Pancreas (tissue), 10 donors: ENCODE data around the gene OSBPL10. TPM values are rescaled to one million over a fixed set of nuclear protein-coding genes. Genes with fewer than 3 reads are reported as not detected.

Experiments
- ATAC-seq, 4 donors: fragments of 200-7000 bp; cut with Tn5 transposase; one replicate each; pipeline versions ENCODE4 v1.8.0 to v1.9.1; 2020; ENCODE audit warnings: mild to moderate bottlenecking in 4 of 4, moderate library complexity in 4 of 4
- DNase-seq, 6 donors: peaks; one replicate each; pipeline ENCODE4 v3.0.0-alpha.2; 2020
- FAIRE-seq: peaks from 2 replicates; lab custom pipeline; 2012; peaks lifted over from hg19 to GRCh38; lab: Jason Lieb, UNC
- H3K27ac ChIP-seq, 4 donors: fragments of 200-600 bp; sonication (generic); 1 replicate in 3 of 4; 2 replicates in 1 of 4; pipeline versions ENCODE4 v1.5.0 to v1.8.0; 2020
- H3K27me3 ChIP-seq, 4 donors: fragments of 200-600 bp; one replicate each; pipeline ENCODE4 v1.8.0; 2021
- H3K36me3 ChIP-seq, 3 donors: fragments of 200-600 bp; sonication (generic) in 1 of 3; one replicate each; pipeline versions ENCODE4 v1.5.0 to v1.8.0; 2020 to 2021
- H3K4me1 ChIP-seq, 3 donors: fragments of 200-600 bp; one replicate each; pipeline ENCODE4 v1.8.0; 2021
- H3K4me3 ChIP-seq, 4 donors: fragments of 200-600 bp; sonication (generic) in 2 of 4; one replicate each; pipeline versions ENCODE4 v1.5.0 to v1.8.0; 2020 to 2021
- H3K9me3 ChIP-seq, 4 donors: fragments of 200-600 bp; one replicate each; pipeline ENCODE4 v1.8.0; 2021
- WGBS, 2 donors: extraction: QIAGEN DNeasy Blood & Tissue Kit; methylation state at CpG; one replicate each; pipeline ENCODE4 v1.1.7; 2013; 5-methylcytosine and 5-hydroxymethylcytosine counted together
- intact Hi-C, 3 donors: fragments of 100-400 bp; cut with DNase I; formaldehyde crosslinking; loops; one replicate each; pipeline versions ENCODE4 v1.11.1 to v1.14.2; 2022
- polyA plus RNA-seq, 2 donors: library from polyadenylated mRNA; stranded (reverse); fragments of 200-250 nt; gene quantifications; one replicate each; pipeline ENCODE4 v1.2.3, GENCODE V29; 2013
- total RNA-seq, 6 donors: library from RNA; stranded (reverse); fragmentation: NEBNext Ultra II Directional in 4 of 6; extraction: Animal tissue kit (Norgen Biotek cat#: 25700) in 4 of 6; gene quantifications; one replicate each; pipeline versions ENCODE4 v1.2.1 to v1.2.4, GENCODE V29; 2021 to 2023
- TF ChIP-seq, protein P1 (sequence below), 4 donors: fragments of 200-600 bp; sonication (generic) in 3 of 4; IDR thresholded peaks; one replicate each; pipeline versions ENCODE4 v1.5.0 to v1.8.0; 2021; ENCODE audit warnings: antibody characterized with exemption in 4 of 4
- donor health status: healthy with polysubstance abuse.
- donor health status: DM: no; HTN: no; CAD: no; lungs with moderate emphysema.
- donor health status: DM: no; HTN: no; CAD: no.
- donor health status: control.
- donor health status: control.
- donor health status: Bipolar disorder and iron deficiency.
- donor health status: DM: yes; HTN: yes; CAD: no.
- donor health status: DM: no; HTN: no; CAD: no.
- donor health status: DM: no; HTN: no; CAD: no.
- donor health status: DM: yes; HTN: yes; CAD: no.

Gene OSBPL10
- total and polyA plus RNA-seq, 8 donors, result 0.57 to 4.0 (median 2.2) TPM

- DNase-seq (no peak), FAIRE-seq (no peak), ATAC-seq (no peak)
- intact Hi-C loops, result no loop called here
- Histone ChIP-seq H3K27me3 (no peaks in the 10 kb centered on the region), H3K9me3 (no peaks in the 10 kb centered on the region), H3K36me3 (no peaks in the 10 kb centered on the region), H3K27ac (no peak overlapping the region), H3K4me1 (peaks cover 0 to 6% (median 0%) of the 10 kb centered on the region in 3 donors), H3K4me3 (no peak overlapping the region)
- 89 to 91% methylated on average over 1 of the region's 1 CpG for WGBS, 2 donors
- TF ChIP-seq, protein P1, sequence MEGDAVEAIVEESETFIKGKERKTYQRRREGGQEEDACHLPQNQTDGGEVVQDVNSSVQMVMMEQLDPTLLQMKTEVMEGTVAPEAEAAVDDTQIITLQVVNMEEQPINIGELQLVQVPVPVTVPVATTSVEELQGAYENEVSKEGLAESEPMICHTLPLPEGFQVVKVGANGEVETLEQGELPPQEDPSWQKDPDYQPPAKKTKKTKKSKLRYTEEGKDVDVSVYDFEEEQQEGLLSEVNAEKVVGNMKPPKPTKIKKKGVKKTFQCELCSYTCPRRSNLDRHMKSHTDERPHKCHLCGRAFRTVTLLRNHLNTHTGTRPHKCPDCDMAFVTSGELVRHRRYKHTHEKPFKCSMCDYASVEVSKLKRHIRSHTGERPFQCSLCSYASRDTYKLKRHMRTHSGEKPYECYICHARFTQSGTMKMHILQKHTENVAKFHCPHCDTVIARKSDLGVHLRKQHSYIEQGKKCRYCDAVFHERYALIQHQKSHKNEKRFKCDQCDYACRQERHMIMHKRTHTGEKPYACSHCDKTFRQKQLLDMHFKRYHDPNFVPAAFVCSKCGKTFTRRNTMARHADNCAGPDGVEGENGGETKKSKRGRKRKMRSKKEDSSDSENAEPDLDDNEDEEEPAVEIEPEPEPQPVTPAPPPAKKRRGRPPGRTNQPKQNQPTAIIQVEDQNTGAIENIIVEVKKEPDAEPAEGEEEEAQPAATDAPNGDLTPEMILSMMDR (IDR thresholded peaks at IDR 0.05), result no peak
Measured at GRCh38 chr3:31673950-31674349, 307.1 kb downstream of the OSBPL10 start.

GRCh38 chr3:31671976-31672375 is 309.1 kb downstream of the OSBPL10 start:
- no peaks in the 10 kb centered on the region for H3K36me3 ChIP-seq
- intact Hi-C loops, result no loop called here
- H3K4me1 ChIP-seq, result peaks cover 0 to 6% (median 0%) of the 10 kb centered on the region in 3 donors
- no peak for DNase-seq
- TF ChIP-seq, protein P1 (IDR thresholded peaks at IDR 0.05), result no peak
- H3K27ac ChIP-seq, result no peak overlapping the region
- no peaks in the 10 kb centered on the region for H3K27me3 ChIP-seq
- H3K9me3 ChIP-seq, result no peaks in the 10 kb centered on the region
- no peak overlapping the region for H3K4me3 ChIP-seq
- no peak for FAIRE-seq
- no peak for ATAC-seq
- WGBS, 2 donors, result 63 to 75% methylated on average over 5 to 6 of the region's 6 CpGs

DNA sequence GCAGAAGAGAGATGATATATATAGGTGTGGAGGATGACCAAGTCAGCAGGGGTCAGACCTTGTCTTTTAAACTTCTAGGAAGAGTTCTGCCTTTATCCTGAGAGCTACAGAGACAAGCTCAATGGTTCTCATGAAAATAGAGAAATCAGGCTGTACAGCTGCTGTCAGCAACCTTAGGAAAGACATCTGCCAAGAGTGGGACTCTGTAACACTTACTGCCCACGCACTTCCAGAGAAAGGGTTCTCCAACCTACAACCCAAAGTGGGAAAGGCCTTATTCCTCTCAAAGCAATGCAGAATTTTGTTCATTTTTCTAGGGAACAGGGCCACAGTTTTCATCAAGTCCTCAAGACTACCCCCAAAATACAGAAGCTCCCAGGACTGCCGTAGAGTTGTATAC is 309.6 kb downstream of the OSBPL10 start:
- Histone ChIP-seq H3K36me3 (no peaks in the 10 kb centered on the region), H3K4me1 (peaks cover 0 to 6% (median 0%) of the 10 kb centered on the region in 3 donors), H3K27ac (no peak overlapping the region), H3K4me3 (no peak overlapping the region), H3K9me3 (no peaks in the 10 kb centered on the region), H3K27me3 (no peaks in the 10 kb centered on the region)
- no peak for DNase-seq
- WGBS, 2 donors, result 88 to 90% methylated on average over 2 of the region's 2 CpGs
- TF ChIP-seq, protein P1 (IDR thresholded peaks at IDR 0.05), result no peak
- ATAC-seq, result no peak
- no peak for FAIRE-seq
- intact Hi-C loops, result no loop called here

- ATAC-seq (no peak), FAIRE-seq (no peak), DNase-seq (no peak)
- H3K36me3 ChIP-seq, result no peaks in the 10 kb centered on the region
- intact Hi-C loops, result no loop called here
- H3K27me3 ChIP-seq, result no peaks in the 10 kb centered on the region
- H3K27ac ChIP-seq, result no peak overlapping the region
- H3K4me3 ChIP-seq, result no peak overlapping the region
- peaks cover 0 to 6% (median 0%) of the 10 kb centered on the region in 3 donors for H3K4me1 ChIP-seq
- TF ChIP-seq, protein P1 (IDR thresholded peaks at IDR 0.05), result no peak
- WGBS, 2 donors, result 83 to 89% methylated on average over 9 of the region's 9 CpGs
- H3K9me3 ChIP-seq, result no peaks in the 10 kb centered on the region
Measured at GRCh38 chr3:31670722-31671121, 310.3 kb downstream of the OSBPL10 start.

DNA sequence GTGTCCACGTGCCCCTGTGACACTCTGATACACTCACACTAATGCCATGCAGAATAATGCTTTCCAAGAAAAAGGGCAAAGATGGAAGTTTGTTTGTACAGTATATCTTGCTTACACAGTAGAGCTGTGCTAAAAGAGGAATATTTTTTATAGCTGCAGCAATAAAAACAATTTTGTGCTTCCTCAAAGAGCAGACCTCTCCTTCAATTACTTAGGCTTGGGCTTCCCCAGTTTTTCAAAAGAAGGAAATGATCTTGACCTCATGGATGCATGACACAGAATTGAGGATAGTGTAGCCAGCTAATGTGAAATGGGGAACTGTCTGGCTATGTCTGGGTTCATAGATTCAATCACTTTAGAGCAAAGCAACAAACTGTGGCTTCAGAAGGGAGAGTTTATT is 310.9 kb downstream of the OSBPL10 start:
- H3K9me3 ChIP-seq, result no peaks in the 10 kb centered on the region
- TF ChIP-seq, protein P1 (IDR thresholded peaks at IDR 0.05), result no peak
- peak in 3 of 4 donors; percentile 19 to 79 (median 53) for ATAC-seq
- FAIRE-seq, result no peak
- intact Hi-C loops, result no loop called here
- H3K27ac ChIP-seq, result no peak overlapping the region
- H3K4me1 ChIP-seq, result peaks cover 0 to 6% (median 0%) of the 10 kb centered on the region in 3 donors
- 30 to 36% methylated on average over 1 of the region's 1 CpG for WGBS, 2 donors
- no peak for DNase-seq
- H3K27me3 ChIP-seq, result no peaks in the 10 kb centered on the region
- no peak overlapping the region for H3K4me3 ChIP-seq
- H3K36me3 ChIP-seq, result no peaks in the 10 kb centered on the region
